ENCODE results near the gene MCTP1.

DNA sequence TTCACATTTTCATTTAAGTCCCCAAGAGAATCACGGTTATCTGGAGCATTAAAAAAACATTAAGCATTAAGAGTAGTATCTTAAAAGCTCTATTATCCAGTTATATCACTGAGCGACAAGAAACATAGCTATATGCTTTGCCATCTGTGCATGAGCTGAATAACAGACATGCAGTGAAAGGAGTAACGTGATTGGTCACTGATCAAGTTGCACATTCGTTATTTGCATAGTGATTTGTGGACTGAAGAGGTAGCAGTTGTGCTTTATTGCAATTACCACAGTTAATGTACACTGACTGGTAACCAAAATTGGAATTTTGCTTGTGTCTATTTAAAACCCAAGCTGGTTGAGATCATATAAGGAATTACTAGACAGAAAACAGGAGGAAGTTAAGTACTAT is 107.4 kb downstream of the MCTP1 start:
- TF ChIP-seq GATA2 (IDR thresholded peaks at IDR 0.05; ENCODE audit: low read depth, low read length): no peak
- TF ChIP-seq GATA3 (IDR thresholded peaks at IDR 0.05; ENCODE audit: low read depth, low read length): no peak
